Epidermal melanocyte (primary cell): ENCODE results near the gene UBA6.
"Not testable (repeated sequence)": the region's sequence is repeated elsewhere in the genome, so short reads cannot be mapped to it uniquely, and the experiment has no call there.

Source experiments
- DNase-seq: peaks from one replicate; pipeline ENCODE4 v3.0.0; 2011; ENCODE audit warnings: low spot score; ENCODE audit not compliant: insufficient read length

The UBA6 gene

GRCh38 chr4:67714248-67714583 lies 13.3 kb upstream of the UBA6 start:
- no peak for DNase-seq

GRCh38 chr4:67713529-67714247 lies 12.7 kb upstream of the UBA6 start:
- no peak for DNase-seq

GRCh38 chr4:67712650-67713528 lies 11.9 kb upstream of the UBA6 start:
- DNase-seq: no peak

- DNase-seq: no peak
These were observed 11.2 kb upstream of the UBA6 start for GRCh38 chr4:67712000-67712625.

- not testable (repeated sequence) for DNase-seq
These were observed 5.7 kb upstream of the UBA6 start for GRCh38 chr4:67706682-67707081.

GRCh38 chr4:67704843-67705242 lies 3.9 kb upstream of the UBA6 start:
- no peak for DNase-seq

- DNase-seq: no peak
These were observed 1.2 kb upstream of the UBA6 start for GRCh38 chr4:67702166-67702565.

GRCh38 chr4:67701517-67701850 lies 529 bp upstream of the UBA6 start:
- no peak for DNase-seq

GRCh38 chr4:67700116-67700737 lies 728 bp downstream of the UBA6 start:
- DNase-seq: no peak

GRCh38 chr4:67699603-67700002 lies 1.4 kb downstream of the UBA6 start:
- DNase-seq: no peak

GRCh38 chr4:67697860-67698687 lies 2.9 kb downstream of the UBA6 start:
- DNase-seq: no peak

GRCh38 chr4:67696061-67696460 lies 4.9 kb downstream of the UBA6 start:
- DNase-seq: no peak

- no peak for DNase-seq
These were observed 6.3 kb downstream of the UBA6 start for GRCh38 chr4:67694662-67695061.

GRCh38 chr4:67691328-67691727 lies 9.6 kb downstream of the UBA6 start:
- no peak for DNase-seq

GRCh38 chr4:67687636-67688035 lies 13.3 kb downstream of the UBA6 start:
- DNase-seq: no peak

GRCh38 chr4:67685532-67685859 lies 15.5 kb downstream of the UBA6 start:
- DNase-seq: no peak

- no peak for DNase-seq
These were observed 16.0 kb downstream of the UBA6 start for GRCh38 chr4:67684839-67685531.

- no peak for DNase-seq
These were observed 18.7 kb downstream of the UBA6 start for GRCh38 chr4:67682266-67682665.

GRCh38 chr4:67680581-67681222 lies 20.3 kb downstream of the UBA6 start:
- DNase-seq: no peak

- DNase-seq: no peak
These were observed 22.3 kb downstream of the UBA6 start for GRCh38 chr4:67678612-67679011.
